Measurements from ENCODE around the gene NCK2.

NCK2 gene

DNA sequence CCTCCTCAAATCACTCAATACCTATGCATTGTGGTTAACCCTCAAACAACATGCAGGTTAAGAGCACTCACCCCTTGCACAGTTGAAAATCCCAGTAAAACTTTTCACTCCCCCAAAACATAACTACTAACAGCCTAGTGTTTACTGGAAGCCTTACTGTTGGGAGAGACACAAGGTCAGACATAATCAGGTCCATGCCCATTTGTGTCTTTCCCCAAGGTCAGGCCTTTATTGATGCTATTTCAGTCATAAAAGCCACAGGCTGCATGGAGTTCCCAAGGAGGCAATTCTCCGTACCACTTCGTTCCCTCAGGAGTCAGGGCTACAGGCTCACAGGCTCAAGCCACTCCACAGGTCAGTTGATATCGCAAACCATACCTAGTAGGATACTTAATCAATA, 180.2 kb downstream of the NCK2 start:
- DNase-seq (ENCODE audit: low read depth in 2 of 2) = no peak

DNA sequence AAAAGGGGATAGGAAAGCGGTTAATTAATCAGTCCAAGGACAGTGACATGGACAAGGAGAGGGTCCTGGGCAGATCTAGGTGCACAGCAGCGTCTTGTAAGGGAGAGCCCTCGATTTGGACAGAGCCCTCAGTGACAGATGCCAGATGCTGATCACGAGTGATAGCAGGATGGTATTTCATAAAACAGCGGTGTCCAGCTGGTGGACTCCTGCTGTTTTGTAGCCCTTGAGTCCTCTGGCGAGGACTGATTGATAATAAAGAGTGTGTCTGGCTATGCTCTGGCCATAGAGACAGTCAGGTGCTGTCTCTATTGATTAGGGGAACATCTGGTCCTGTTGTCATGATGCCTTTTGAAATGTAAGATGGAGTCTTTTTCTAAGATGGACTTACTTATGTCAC, 180.7 kb downstream of the NCK2 start:
- no peak for DNase-seq (ENCODE audit: low read depth in 2 of 2)

DNA sequence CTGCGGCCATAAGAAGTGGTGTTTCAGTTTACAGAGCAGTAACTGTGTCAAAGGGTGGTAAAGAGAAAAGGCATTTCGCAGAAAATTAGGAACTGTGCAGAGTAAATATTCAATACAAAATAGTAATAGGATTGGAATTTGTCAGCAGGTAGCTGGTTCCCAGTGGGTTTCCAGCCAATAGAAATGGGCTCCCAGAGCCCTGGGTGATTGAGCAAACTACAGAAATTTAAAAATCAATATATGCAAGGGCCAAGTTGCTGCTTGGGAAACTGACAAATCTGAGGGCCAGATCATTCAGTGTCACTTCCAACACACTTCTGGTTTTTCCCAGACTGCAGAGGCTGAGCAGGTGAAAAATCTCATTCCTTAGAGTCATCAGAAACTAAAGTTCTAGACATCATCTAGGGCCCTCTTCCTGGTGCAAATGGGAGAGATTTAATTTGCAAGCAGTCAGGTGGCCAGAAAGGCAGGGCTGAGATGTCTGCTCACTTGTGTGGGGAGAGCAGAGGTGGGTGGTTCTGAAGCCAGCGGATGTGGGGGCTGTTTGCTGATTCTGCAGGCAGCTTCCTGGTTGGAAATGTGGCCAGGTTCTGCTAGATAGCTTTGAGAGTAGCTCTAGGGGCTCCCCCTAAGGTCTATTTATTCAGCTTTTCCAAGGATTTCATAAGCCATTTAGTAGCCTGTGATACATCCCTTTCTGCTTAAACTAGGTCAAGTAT, 182.4 kb downstream of the NCK2 start:
- DNase-seq (ENCODE audit: low read depth in 2 of 2) = peak in 1 of 2 experiments; percentile 33

DNA sequence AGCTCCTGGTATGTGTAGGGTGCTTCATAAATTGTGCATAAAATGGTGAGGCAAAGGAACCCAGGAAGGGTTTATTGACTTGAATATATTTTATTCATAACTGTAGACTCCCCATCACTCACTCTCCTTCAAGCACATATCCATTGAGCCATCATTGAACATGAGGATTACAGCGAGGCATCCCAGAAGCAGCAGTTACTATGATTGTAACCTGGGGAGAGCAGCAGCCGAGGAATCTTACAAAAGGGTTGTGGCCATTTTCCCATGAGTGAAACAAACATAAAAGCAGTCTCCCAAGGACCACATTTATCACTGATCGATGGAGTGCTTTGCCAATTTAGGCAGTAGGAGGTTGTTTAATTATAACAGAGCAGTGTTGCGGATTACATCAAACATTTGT, 183.4 kb downstream of the NCK2 start:
- no peak for DNase-seq (ENCODE audit: low read depth in 2 of 2)

DNA sequence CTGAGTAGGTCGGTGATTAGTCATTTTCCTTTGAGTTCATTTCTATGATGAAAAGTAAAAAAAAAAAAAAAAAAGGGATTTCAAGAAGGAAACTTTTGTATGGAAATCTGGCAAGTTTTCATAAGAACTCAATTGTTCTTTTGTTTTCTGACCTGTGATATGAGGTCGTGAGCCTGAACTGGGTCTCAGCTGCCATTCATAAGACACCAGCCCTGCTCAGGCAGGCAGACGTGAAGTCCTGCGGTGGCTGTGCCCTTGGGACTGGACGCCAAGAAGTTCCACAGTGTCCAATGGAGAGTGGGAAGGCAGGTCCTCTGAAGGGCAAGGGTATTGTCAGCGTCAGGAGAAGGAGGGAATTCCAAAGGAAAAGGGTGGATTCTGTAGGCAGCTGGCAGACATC, 183.9 kb downstream of the NCK2 start:
- DNase-seq (ENCODE audit: low read depth in 2 of 2) = no peak

DNA sequence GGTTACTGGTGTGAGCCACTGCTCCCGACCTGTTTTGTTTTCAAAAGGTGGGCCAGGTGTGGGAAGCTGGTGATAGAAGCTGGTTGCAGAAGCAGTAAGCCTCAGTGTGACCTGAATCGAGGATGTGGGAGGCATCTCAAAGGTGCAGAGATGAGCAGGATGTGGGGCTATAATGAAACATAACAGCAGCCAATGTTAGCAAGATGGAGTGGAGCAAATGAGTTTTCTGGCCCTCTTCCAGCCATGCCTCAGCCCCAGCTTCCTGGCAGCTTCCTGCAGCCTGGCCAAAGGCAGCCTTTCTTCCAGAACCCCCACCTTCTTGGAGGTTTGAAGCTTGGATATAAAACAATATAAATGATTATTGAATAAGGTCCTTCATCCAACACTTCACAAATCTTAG, 184.8 kb downstream of the NCK2 start:
- DNase-seq (ENCODE audit: low read depth in 2 of 2) = peak; percentile 12 to 30

DNA sequence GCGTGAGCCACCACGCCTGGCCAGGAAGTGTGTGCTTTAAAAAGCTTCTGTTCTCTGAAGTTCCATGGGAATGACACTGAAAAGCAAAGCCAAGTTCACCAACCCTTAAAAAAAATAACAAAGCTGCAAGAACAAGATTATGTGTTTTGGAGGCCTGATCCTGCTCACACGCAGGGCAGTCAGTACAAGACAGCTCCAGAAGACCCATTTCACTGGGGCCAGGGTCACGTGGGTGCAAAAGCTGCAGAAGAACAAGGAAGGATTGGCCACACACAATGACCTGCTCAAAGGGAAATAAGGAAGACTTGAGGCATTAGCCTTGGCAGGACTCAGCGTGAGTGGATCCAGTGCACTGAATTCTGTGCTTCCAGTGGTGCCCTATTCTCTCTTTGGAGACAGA, 187.9 kb downstream of the NCK2 start:
- DNase-seq (ENCODE audit: low read depth in 2 of 2) = no peak

DNA sequence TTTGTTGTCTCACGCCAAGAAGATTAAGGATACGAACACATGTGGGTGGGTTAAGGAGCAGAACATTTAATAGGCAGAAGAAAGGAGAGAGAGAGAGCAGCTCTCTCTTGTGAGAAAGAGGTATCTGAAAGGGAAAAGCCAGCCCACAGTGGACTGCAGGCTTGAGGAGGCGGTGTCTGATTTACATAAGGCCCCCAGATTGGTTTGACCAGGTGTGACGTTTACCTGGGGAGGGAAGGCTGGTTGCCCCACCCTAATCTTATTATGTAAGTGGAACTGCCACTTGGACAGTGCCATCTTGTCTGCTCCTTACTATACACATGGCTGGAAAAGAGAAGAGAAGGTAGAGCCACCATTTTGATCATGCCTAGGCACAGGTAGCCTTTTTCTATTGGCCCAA, 189.2 kb downstream of the NCK2 start:
- DNase-seq (ENCODE audit: low read depth in 2 of 2) = no peak

DNA sequence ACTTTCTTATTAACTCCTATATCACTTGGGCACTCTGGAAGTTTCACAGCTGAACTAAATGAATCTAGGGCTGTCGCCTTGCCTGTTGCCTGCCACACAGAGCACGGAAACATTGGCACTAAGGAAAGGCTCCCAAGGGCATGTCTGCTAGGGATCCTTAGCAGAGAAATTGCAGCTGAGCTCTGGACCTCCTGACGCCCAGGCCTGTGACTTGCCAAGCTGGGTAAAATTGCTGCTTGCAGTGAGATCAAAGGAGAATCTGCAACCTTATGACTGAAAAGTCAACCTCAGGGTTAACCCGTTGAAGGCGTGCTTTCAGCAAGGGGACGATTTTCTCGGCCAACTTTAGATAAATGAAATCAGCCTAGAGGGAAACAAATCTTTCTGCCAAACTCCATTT, 189.8 kb downstream of the NCK2 start:
- DNase-seq (ENCODE audit: low read depth in 2 of 2) = peak in 1 of 2 experiments; percentile 21

DNA sequence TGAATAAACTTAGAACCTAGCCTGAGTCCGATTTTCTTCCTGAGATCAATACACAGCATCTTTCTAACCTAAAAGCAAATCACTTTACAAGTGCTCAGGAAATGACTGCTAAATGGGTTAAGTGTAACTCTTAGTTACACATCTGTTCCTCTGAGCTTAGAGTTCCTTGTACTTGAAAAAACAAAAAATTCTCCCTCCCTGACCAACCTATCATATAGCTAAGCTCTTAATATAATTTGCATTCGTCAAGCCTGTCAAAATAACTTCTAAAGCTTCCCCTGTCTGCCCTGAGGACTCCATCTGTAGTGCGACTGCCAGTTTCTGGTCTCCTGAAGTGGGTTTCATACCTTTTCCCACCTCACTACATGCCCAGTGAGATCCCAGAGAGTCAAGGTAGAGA, 190.4 kb downstream of the NCK2 start:
- DNase-seq (ENCODE audit: low read depth in 2 of 2) = no peak

DNA sequence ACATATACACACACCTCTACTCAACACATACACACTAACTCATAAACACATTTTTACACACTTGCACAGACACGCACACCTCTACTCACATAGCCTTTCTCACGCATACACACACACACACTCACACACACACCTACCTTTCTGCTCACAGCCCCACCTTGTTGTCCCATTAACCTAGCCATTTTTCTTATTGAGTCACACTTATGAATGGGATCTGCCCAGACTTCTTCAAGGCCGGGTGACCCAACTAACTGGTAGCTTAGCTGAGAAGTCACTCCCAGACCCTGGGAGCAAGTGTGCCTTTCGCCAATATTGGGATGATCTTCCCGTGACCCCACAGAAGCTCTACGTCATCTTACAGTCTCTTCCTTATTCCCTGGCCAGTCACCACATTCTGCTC, 192.2 kb downstream of the NCK2 start:
- DNase-seq (ENCODE audit: low read depth in 2 of 2) = no peak

DNA sequence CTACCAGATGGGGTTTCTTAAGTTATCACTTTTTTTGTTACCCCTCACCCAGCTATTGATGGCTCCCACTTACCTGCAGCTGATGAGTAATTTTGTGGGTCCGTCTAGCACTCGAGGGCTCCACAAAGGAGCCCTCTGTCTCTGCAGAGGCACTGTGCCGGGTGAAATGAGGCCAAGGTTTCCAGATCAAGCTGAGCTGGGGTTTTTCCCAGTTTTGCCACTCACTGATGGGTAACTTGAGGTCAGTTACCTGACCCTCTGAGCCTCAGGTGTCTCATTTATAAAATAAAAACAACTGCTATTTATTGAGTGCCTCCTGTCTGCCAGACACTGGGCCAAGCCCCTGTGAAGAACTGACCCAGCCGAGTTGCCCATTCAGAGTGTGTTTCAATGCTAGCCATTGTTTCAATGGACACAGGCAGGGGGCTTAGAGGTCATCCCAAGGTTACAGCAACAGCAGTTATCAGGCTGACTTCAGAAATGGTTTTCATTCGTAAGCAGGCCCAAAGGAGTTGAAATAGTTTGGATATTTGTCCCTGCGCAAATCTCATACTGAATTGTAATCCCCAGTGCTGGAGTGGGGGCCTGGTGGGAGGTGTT, 192.9 kb downstream of the NCK2 start:
- DNase-seq (ENCODE audit: low read depth in 2 of 2) = no peak
